Endothelial cell of umbilical vein (primary cell): ENCODE measurements around the gene LSM5. TPM values are rescaled to one million over a fixed set of nuclear protein-coding genes. Genes with fewer than 3 reads are reported as not detected.

Experiments
- BruUV-seq: library from RNA; stranded (reverse); fragments of 400-500 nt; replicated peaks from 2 replicates; lab custom pipeline; 2021; lab: Mats Ljungman, UMichigan
- CTCF ChIA-PET: fragments of 300-600, 350-600 bp; sonication (Branson Sonifier 250); formaldehyde crosslinking; loops from one replicate; lab custom pipeline; 2021; ENCODE audit warnings: antibody characterized with exemption, inconsistent platforms; lab: Charles Lee
- POLR2A ChIA-PET: fragments of 300-600, 350-600 bp; sonication (Branson Sonifier 250); formaldehyde crosslinking; loops from one replicate; lab custom pipeline; 2021; ENCODE audit warnings: antibody characterized with exemption, inconsistent platforms; lab: Charles Lee
- DNase-seq: peaks from one replicate; pipeline ENCODE4 v3.0.0-alpha.2; 2011; ENCODE audit warnings: low read depth, low spot score
- FAIRE-seq: peaks from 2 replicates; lab custom pipeline; 2011; peaks lifted over from hg19 to GRCh38; lab: Jason Lieb, UNC
- H2AFZ ChIP-seq: 2 replicates; pipeline ENCODE4 v1.6.0; 2012; ENCODE audit warnings: low read depth, low read length, control low read depth, inconsistent platforms
- H3K27ac ChIP-seq: 2 replicates; pipeline ENCODE4 v1.5.1; 2011; ENCODE audit warnings: low read depth, mild to moderate bottlenecking, control low read depth, low read length, moderate library complexity; ENCODE audit not compliant: insufficient read depth
- H3K27me3 ChIP-seq, 2 experiments: 2 replicates each; pipeline versions ENCODE4 v1.6.0 to v1.6.1; 2011; ENCODE audit warnings: low read length in 2 of 2, mixed read lengths in 1 of 2; ENCODE audit not compliant: control insufficient read depth in 2 of 2, insufficient read depth in 2 of 2
- H3K36me3 ChIP-seq, 2 experiments: 2 replicates in 1 of 2; 3 replicates in 1 of 2; pipeline ENCODE4 v1.5.1; 2011; ENCODE audit warnings: low read length in 2 of 2, mild to moderate bottlenecking in 1 of 2, moderate library complexity in 1 of 2; ENCODE audit not compliant: control insufficient read depth in 2 of 2, insufficient read depth in 2 of 2; ENCODE audit errors: extremely low read depth in 1 of 2
- H3K4me1 ChIP-seq: 3 replicates; pipeline ENCODE4 v1.5.1; 2011; ENCODE audit warnings: mild to moderate bottlenecking, low read length; ENCODE audit not compliant: control insufficient read depth, insufficient read depth; ENCODE audit errors: extremely low read depth
- H3K4me2 ChIP-seq: 2 replicates; pipeline ENCODE4 v1.6.1; 2011; ENCODE audit warnings: low read length, control low read depth, mixed read lengths; ENCODE audit not compliant: insufficient read depth
- H3K4me3 ChIP-seq, 3 experiments: fragments of 200-600 bp in 1 of 3; sonication (generic), shearing (Covaris generic) in 1 of 3; replicated peaks in 1 of 3; 2 replicates each; pipeline ENCODE4 v1.5.1; 2011 to 2016; ENCODE audit warnings: control low read depth in 3 of 3, low read length in 3 of 3, mild to moderate bottlenecking in 2 of 3, inconsistent platforms in 1 of 3, low read depth in 1 of 3, moderate library complexity in 1 of 3; ENCODE audit not compliant: insufficient read depth in 1 of 3
- H3K79me2 ChIP-seq: 2 replicates; pipeline ENCODE4 v1.6.0; 2012; ENCODE audit warnings: low read length, inconsistent platforms; ENCODE audit not compliant: control insufficient read depth, insufficient read depth
- H3K9ac ChIP-seq: replicated peaks from 2 replicates; pipeline ENCODE3; 2011; ENCODE audit warnings: low read length, control low read depth; ENCODE audit not compliant: insufficient read depth; ENCODE audit errors: extremely low read depth
- H3K9me1 ChIP-seq: replicated peaks from 3 replicates; pipeline ENCODE4 v1.6.0; 2011; ENCODE audit warnings: mild to moderate bottlenecking, low read length; ENCODE audit not compliant: control insufficient read depth, insufficient read depth; ENCODE audit errors: extremely low read depth
- H3K9me3 ChIP-seq: replicated peaks from 2 replicates; pipeline ENCODE4 v1.5.1; 2012; ENCODE audit warnings: low read length, inconsistent platforms; ENCODE audit not compliant: control insufficient read depth, insufficient read depth
- H4K20me1 ChIP-seq: replicated peaks from 2 replicates; pipeline ENCODE3; 2011; ENCODE audit warnings: mild to moderate bottlenecking, low read length; ENCODE audit not compliant: control insufficient read depth, insufficient read depth; ENCODE audit errors: extremely low read depth
- CTCF ChIP-seq, 2 donors: IDR thresholded peaks; 1 replicate in 1 of 2; 2 replicates in 1 of 2; pipeline ENCODE4 v1.5.1; 2011; ENCODE audit warnings: low read length in 2 of 2, mild to moderate bottlenecking in 2 of 2, moderate library complexity in 2 of 2, control low read depth in 1 of 2, inconsistent platforms in 1 of 2, low read depth in 1 of 2; ENCODE audit not compliant: insufficient read depth in 1 of 2; ENCODE audit errors: extremely low read depth in 1 of 2
- FOS ChIP-seq: IDR thresholded peaks from 2 replicates; pipeline ENCODE4 v1.6.1; 2011; ENCODE audit warnings: mild to moderate bottlenecking, low read length, moderate library complexity, borderline replicate concordance; ENCODE audit not compliant: insufficient read depth
- JUN ChIP-seq: IDR thresholded peaks from 2 replicates; pipeline ENCODE4 v1.6.1; 2011; ENCODE audit warnings: borderline replicate concordance, low read depth; ENCODE audit not compliant: insufficient read length, insufficient read depth
- dilution Hi-C: fragments of 300-500 bp; cut with MboI; formaldehyde crosslinking; loops from one replicate; pipeline ENCODE4 v1.15.0; 2019; ENCODE audit warnings: low sequenced_read_pairs; ENCODE audit not compliant: extremely low pct_ligation_motif_present
- intact Hi-C: fragments of 100-400 bp; cut with micrococcal nuclease; formaldehyde crosslinking; loops from one replicate; pipeline ENCODE4 v1.10.0; 2022
- polyA plus RNA-seq, 4 experiments: library from polyadenylated mRNA; depleted of rRNA in 3 of 4; stranded (reverse) in 3 of 4; unstranded in 1 of 4; fragments of >200 nt; gene quantifications; 2 replicates each; pipeline versions ENCODE4 v1.2.1 to v1.2.3, GENCODE V29; 2011 to 2012; ENCODE audit warnings: missing spikeins in 1 of 4
- total RNA-seq: library from RNA; stranded (reverse); gene quantifications from 2 replicates; pipeline ENCODE4 v1.2.3, GENCODE V29; 2021

The LSM5 gene
- total and polyA plus RNA-seq, 2 donors (not counting 3 experiments of a cell fraction or from before 2014, with no cell fraction given): 36.3 to 68.1 TPM

- peaks cover 6% of the 10 kb centered on the region for H3K4me1 ChIP-seq
- peaks cover 0 to 3% of the 10 kb centered on the region in 2 experiments for H3K27me3 ChIP-seq
- H3K27ac ChIP-seq: no peak overlapping the region
- DNase-seq (peak; percentile 49), FAIRE-seq (peak; percentile 4)
- POLR2A ChIA-PET: no interaction called here
- TF ChIP-seq CTCF (IDR thresholded peaks at IDR 0.05; ENCODE audit: extremely low read depth in 1 of 2, insufficient read depth in 1 of 2, low read depth in 1 of 2, low read length in 2 of 2) (no peak), FOS (peak; percentile 65), JUN (peak; percentile 33)
- no peak overlapping the region for H2AFZ ChIP-seq
- no peaks in the 10 kb centered on the region for H3K79me2 ChIP-seq
- H3K9ac ChIP-seq: no peak overlapping the region
- dilution Hi-C loops (no loop called here), intact Hi-C loops (loop anchor here (5.0 kb wide), 1 partner anchor 130 kb away; no protein-coding TSS in a partner anchor)
- no peak overlapping the region for H3K4me2 ChIP-seq
- H3K9me1 ChIP-seq: no peaks in the 10 kb centered on the region
- no TSS peak for BruUV-seq
- CTCF ChIA-PET: interaction anchor here (1.4 to 4.1 kb wide), 2 partner anchors 18 to 267 kb away, joined by 3 to 163 read pairs; no protein-coding TSS in a partner anchor
- no peak overlapping the region for H3K4me3 ChIP-seq
- no peaks in the 10 kb centered on the region for H3K9me3 ChIP-seq
- no peaks in the 10 kb centered on the region for H3K36me3 ChIP-seq
- no peaks in the 10 kb centered on the region for H4K20me1 ChIP-seq
Measured at GRCh38 chr7:32476816-32477648, 13.1 kb downstream of the LSM5 start.
